GM23338 (cell line): ENCODE results near the gene SCFD2. TPM values are rescaled to one million over a fixed set of nuclear protein-coding genes. Genes with fewer than 3 reads are reported as not detected.

ENCODE experiments used
- ATAC-seq: fragments of 200-7000 bp; cut with Tn5 transposase; 3 replicates; pipeline ENCODE4 v1.9.1; 2020
- DNase-seq: peaks from one replicate; pipeline ENCODE4 v3.0.0-alpha.2; 2015; ENCODE audit warnings: low spot score
- H2AFZ ChIP-seq: fragments of 200-600 bp; sonication (generic); 2 replicates; pipeline ENCODE4 v1.8.0; 2016; ENCODE audit warnings: antibody characterized with exemption, mild to moderate bottlenecking, moderate library complexity
- H3F3A ChIP-seq: fragments of 200-600 bp; sonication (generic); replicated peaks from 2 replicates; pipeline ENCODE4 v1.8.0; 2017; ENCODE audit warnings: antibody characterized with exemption, mixed run types, low read depth
- H3K27ac ChIP-seq: fragments of 200-600 bp; sonication (generic); 2 replicates; pipeline ENCODE4 v1.6.1; 2016; ENCODE audit warnings: low read depth
- H3K27me3 ChIP-seq: fragments of 200-600 bp; sonication (generic); 2 replicates; pipeline ENCODE4 v1.8.0; 2016; ENCODE audit warnings: mild to moderate bottlenecking, mixed run types, moderate library complexity; ENCODE audit not compliant: insufficient read depth
- H3K36me3 ChIP-seq: fragments of 200-600 bp; sonication (generic); 2 replicates; pipeline ENCODE4 v1.8.0; 2016; ENCODE audit warnings: mild to moderate bottlenecking; ENCODE audit not compliant: insufficient read depth
- H3K4me1 ChIP-seq: fragments of 200-600 bp; sonication (generic); 2 replicates; pipeline ENCODE4 v1.8.0; 2016; ENCODE audit warnings: mild to moderate bottlenecking, moderate library complexity; ENCODE audit not compliant: insufficient read depth
- H3K4me2 ChIP-seq: fragments of 200-600 bp; sonication (generic); 2 replicates; pipeline ENCODE4 v1.7.1; 2017; ENCODE audit warnings: mixed run types
- H3K4me3 ChIP-seq: fragments of 200-600 bp; sonication (generic); 2 replicates; pipeline ENCODE4 v1.6.1; 2016; ENCODE audit warnings: mixed run types
- H3K79me2 ChIP-seq: fragments of 200-600 bp; sonication (generic); replicated peaks from 2 replicates; pipeline ENCODE4 v1.8.0; 2017; ENCODE audit warnings: mild to moderate bottlenecking; ENCODE audit not compliant: insufficient read depth
- H3K9me2 ChIP-seq: fragments of 200-600 bp; sonication (generic); 2 replicates; pipeline ENCODE4 v1.8.0; 2017; ENCODE audit not compliant: insufficient read depth
- H4K20me1 ChIP-seq: fragments of 200-600 bp; sonication (generic); replicated peaks from 2 replicates; pipeline ENCODE4 v1.8.0; 2017; ENCODE audit warnings: mild to moderate bottlenecking; ENCODE audit not compliant: insufficient read depth
- H3K27ac Mint-ChIP-seq: 2 replicates; pipeline ENCODE4 v1.8.0; 2020; ENCODE audit warnings: inconsistent platforms, mild to moderate bottlenecking, moderate library complexity, mixed read lengths
- H3K27me3 Mint-ChIP-seq: 3 replicates; pipeline ENCODE4 v1.8.0; 2022; ENCODE audit warnings: low read depth, mild to moderate bottlenecking, moderate library complexity, mixed read lengths, inconsistent platforms; ENCODE audit not compliant: insufficient read depth, poor library complexity
- H3K36me3 Mint-ChIP-seq: 3 replicates; pipeline ENCODE4 v1.8.0; 2021; ENCODE audit warnings: low read depth, mild to moderate bottlenecking, inconsistent platforms, moderate library complexity, mixed read lengths
- H3K4me1 Mint-ChIP-seq: 3 replicates; pipeline ENCODE4 v1.8.0; 2020; ENCODE audit warnings: mild to moderate bottlenecking, inconsistent platforms, mixed read lengths
- H3K4me3 Mint-ChIP-seq: 3 replicates; pipeline ENCODE4 v1.8.0; 2021; ENCODE audit warnings: moderate library complexity, mild to moderate bottlenecking, inconsistent platforms, mixed read lengths
- H3K9me3 Mint-ChIP-seq: 3 replicates; pipeline ENCODE4 v1.8.0; 2020; ENCODE audit warnings: moderate library complexity, mild to moderate bottlenecking, inconsistent platforms, mixed read lengths
- CREB1 ChIP-seq: fragments of 250-450 bp; sonication (Bioruptor Pico); IDR thresholded peaks from 2 replicates; pipeline ENCODE4 v1.5.0; 2020; ENCODE audit warnings: low read depth, mild to moderate bottlenecking, moderate library complexity
- EZH2 ChIP-seq: fragments of 200-600 bp; sonication (generic); IDR thresholded peaks from one replicate; pipeline ENCODE4 v1.8.0; 2017; ENCODE audit warnings: antibody characterized with exemption, mild to moderate bottlenecking, low read depth; ENCODE audit not compliant: unreplicated experiment
- EZH2phosphoT487 ChIP-seq: fragments of 200-600 bp; sonication (generic); IDR thresholded peaks from one replicate; pipeline ENCODE4 v1.8.1; 2018; ENCODE audit warnings: antibody characterized with exemption; ENCODE audit not compliant: unreplicated experiment
- JUNB ChIP-seq: IDR thresholded peaks from one replicate; pipeline ENCODE4 v1.6.1; 2016; ENCODE audit warnings: antibody characterized with exemption; ENCODE audit not compliant: unreplicated experiment
- NANOG ChIP-seq: IDR thresholded peaks from 2 replicates; pipeline ENCODE4 v1.6.1; 2016; ENCODE audit warnings: antibody characterized with exemption, borderline replicate concordance
- POLR2AphosphoS5 ChIP-seq: IDR thresholded peaks from 2 replicates; pipeline ENCODE4 v1.6.1; 2016; ENCODE audit warnings: antibody characterized with exemption, low read depth
- STAT1 ChIP-seq: IDR thresholded peaks from one replicate; pipeline ENCODE4 v1.6.1; 2016; ENCODE audit warnings: antibody characterized with exemption; ENCODE audit not compliant: unreplicated experiment
- ZNF114 ChIP-seq: fragments of 250-450 bp; sonication (Bioruptor Pico); IDR thresholded peaks from 2 replicates; pipeline ENCODE4 v1.5.0; 2020; ENCODE audit warnings: mild to moderate bottlenecking, moderate library complexity
- ZNF331 ChIP-seq: fragments of 250-450 bp; sonication (Bioruptor Pico); IDR thresholded peaks from 2 replicates; pipeline ENCODE4 v1.5.0; 2020; ENCODE audit warnings: low read depth, mild to moderate bottlenecking, moderate library complexity
- polyA plus RNA-seq: library from polyadenylated mRNA; unstranded; fragments of >200 nt; fragmentation: Nextera tagmentation; extraction: Ambion mirVana; gene quantifications from 2 replicates; pipeline ENCODE4 v1.2.1, GENCODE V29; 2016
- total RNA-seq: library from RNA; depleted of rRNA; stranded (reverse); fragments of >200 nt; shearing (Covaris generic); gene quantifications from 2 replicates; pipeline ENCODE4 v1.2.3, GENCODE V29; 2014
- TF ChIP-seq, protein P1 (sequence below), 2 experiments: fragments of 200-600 bp in 1 of 2; sonication (generic) in 1 of 2; conservative IDR thresholded peaks; 2 replicates each; pipeline versions ENCODE4 v1.5.1 to v1.6.1; 2016 to 2017; ENCODE audit warnings: antibody characterized with exemption in 2 of 2, low read depth in 2 of 2, mild to moderate bottlenecking in 2 of 2, moderate library complexity in 1 of 2
- TF ChIP-seq, protein P2 (sequence below): IDR thresholded peaks from 2 replicates; pipeline ENCODE4 v1.6.1; 2016; ENCODE audit warnings: antibody characterized with exemption
- TF ChIP-seq, protein P3 (sequence below): IDR thresholded peaks from one replicate; pipeline ENCODE4 v1.6.1; 2018; ENCODE audit warnings: antibody characterized with exemption; ENCODE audit not compliant: unreplicated experiment
- TF ChIP-seq, protein P4 (sequence below): fragments of 250-450 bp; sonication (Bioruptor Pico); IDR thresholded peaks from 2 replicates; pipeline ENCODE4 v1.5.0; 2020; ENCODE audit warnings: mild to moderate bottlenecking, moderate library complexity

SCFD2 gene
- total and polyA plus RNA-seq, 2 experiments from 2014 or later = 5.7 to 17.5 TPM

DNA sequence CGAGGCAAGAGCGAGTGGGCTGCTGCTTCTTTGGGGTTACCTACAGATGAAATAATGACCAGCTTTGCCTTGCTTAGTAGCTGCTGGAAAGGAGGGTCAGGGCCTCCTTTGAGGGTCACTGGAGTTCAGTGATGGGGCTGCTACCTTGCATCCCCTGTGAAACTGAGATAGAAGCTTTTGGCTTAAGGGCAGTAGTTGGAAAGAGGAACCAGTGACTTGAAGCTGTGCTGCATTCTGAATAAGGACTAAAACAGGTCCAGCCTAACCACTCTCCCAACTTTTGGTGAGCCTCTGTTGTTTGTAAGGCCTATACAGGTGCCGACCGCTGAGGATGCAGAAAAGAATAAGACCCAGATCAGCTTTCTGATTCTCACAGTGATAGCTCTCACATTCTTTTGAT lies 462.6 kb downstream of the SCFD2 start:
- H3K4me1 ChIP-seq = no peaks in the 10 kb centered on the region
- H3F3A ChIP-seq = no peaks in the 10 kb centered on the region
- TF ChIP-seq, protein P1, sequence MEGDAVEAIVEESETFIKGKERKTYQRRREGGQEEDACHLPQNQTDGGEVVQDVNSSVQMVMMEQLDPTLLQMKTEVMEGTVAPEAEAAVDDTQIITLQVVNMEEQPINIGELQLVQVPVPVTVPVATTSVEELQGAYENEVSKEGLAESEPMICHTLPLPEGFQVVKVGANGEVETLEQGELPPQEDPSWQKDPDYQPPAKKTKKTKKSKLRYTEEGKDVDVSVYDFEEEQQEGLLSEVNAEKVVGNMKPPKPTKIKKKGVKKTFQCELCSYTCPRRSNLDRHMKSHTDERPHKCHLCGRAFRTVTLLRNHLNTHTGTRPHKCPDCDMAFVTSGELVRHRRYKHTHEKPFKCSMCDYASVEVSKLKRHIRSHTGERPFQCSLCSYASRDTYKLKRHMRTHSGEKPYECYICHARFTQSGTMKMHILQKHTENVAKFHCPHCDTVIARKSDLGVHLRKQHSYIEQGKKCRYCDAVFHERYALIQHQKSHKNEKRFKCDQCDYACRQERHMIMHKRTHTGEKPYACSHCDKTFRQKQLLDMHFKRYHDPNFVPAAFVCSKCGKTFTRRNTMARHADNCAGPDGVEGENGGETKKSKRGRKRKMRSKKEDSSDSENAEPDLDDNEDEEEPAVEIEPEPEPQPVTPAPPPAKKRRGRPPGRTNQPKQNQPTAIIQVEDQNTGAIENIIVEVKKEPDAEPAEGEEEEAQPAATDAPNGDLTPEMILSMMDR (conservative IDR thresholded peaks at IDR 0.05; ENCODE audit: low read depth in 2 of 2) = no peak
- TF ChIP-seq STAT1 (no peak), EZH2 (no peak), ZNF114 (CRISPR knock-in tag) (no peak), JUNB (no peak), ZNF331 (CRISPR knock-in tag) (no peak), POLR2AphosphoS5 (no peak), CREB1 (CRISPR knock-in tag) (no peak), EZH2phosphoT487 (no peak), NANOG (no peak)
- TF ChIP-seq, protein P2, sequence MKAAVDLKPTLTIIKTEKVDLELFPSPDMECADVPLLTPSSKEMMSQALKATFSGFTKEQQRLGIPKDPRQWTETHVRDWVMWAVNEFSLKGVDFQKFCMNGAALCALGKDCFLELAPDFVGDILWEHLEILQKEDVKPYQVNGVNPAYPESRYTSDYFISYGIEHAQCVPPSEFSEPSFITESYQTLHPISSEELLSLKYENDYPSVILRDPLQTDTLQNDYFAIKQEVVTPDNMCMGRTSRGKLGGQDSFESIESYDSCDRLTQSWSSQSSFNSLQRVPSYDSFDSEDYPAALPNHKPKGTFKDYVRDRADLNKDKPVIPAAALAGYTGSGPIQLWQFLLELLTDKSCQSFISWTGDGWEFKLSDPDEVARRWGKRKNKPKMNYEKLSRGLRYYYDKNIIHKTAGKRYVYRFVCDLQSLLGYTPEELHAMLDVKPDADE = no peak
- TF ChIP-seq, protein P3, sequence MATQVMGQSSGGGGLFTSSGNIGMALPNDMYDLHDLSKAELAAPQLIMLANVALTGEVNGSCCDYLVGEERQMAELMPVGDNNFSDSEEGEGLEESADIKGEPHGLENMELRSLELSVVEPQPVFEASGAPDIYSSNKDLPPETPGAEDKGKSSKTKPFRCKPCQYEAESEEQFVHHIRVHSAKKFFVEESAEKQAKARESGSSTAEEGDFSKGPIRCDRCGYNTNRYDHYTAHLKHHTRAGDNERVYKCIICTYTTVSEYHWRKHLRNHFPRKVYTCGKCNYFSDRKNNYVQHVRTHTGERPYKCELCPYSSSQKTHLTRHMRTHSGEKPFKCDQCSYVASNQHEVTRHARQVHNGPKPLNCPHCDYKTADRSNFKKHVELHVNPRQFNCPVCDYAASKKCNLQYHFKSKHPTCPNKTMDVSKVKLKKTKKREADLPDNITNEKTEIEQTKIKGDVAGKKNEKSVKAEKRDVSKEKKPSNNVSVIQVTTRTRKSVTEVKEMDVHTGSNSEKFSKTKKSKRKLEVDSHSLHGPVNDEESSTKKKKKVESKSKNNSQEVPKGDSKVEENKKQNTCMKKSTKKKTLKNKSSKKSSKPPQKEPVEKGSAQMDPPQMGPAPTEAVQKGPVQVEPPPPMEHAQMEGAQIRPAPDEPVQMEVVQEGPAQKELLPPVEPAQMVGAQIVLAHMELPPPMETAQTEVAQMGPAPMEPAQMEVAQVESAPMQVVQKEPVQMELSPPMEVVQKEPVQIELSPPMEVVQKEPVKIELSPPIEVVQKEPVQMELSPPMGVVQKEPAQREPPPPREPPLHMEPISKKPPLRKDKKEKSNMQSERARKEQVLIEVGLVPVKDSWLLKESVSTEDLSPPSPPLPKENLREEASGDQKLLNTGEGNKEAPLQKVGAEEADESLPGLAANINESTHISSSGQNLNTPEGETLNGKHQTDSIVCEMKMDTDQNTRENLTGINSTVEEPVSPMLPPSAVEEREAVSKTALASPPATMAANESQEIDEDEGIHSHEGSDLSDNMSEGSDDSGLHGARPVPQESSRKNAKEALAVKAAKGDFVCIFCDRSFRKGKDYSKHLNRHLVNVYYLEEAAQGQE = no peak
- TF ChIP-seq, protein P4, sequence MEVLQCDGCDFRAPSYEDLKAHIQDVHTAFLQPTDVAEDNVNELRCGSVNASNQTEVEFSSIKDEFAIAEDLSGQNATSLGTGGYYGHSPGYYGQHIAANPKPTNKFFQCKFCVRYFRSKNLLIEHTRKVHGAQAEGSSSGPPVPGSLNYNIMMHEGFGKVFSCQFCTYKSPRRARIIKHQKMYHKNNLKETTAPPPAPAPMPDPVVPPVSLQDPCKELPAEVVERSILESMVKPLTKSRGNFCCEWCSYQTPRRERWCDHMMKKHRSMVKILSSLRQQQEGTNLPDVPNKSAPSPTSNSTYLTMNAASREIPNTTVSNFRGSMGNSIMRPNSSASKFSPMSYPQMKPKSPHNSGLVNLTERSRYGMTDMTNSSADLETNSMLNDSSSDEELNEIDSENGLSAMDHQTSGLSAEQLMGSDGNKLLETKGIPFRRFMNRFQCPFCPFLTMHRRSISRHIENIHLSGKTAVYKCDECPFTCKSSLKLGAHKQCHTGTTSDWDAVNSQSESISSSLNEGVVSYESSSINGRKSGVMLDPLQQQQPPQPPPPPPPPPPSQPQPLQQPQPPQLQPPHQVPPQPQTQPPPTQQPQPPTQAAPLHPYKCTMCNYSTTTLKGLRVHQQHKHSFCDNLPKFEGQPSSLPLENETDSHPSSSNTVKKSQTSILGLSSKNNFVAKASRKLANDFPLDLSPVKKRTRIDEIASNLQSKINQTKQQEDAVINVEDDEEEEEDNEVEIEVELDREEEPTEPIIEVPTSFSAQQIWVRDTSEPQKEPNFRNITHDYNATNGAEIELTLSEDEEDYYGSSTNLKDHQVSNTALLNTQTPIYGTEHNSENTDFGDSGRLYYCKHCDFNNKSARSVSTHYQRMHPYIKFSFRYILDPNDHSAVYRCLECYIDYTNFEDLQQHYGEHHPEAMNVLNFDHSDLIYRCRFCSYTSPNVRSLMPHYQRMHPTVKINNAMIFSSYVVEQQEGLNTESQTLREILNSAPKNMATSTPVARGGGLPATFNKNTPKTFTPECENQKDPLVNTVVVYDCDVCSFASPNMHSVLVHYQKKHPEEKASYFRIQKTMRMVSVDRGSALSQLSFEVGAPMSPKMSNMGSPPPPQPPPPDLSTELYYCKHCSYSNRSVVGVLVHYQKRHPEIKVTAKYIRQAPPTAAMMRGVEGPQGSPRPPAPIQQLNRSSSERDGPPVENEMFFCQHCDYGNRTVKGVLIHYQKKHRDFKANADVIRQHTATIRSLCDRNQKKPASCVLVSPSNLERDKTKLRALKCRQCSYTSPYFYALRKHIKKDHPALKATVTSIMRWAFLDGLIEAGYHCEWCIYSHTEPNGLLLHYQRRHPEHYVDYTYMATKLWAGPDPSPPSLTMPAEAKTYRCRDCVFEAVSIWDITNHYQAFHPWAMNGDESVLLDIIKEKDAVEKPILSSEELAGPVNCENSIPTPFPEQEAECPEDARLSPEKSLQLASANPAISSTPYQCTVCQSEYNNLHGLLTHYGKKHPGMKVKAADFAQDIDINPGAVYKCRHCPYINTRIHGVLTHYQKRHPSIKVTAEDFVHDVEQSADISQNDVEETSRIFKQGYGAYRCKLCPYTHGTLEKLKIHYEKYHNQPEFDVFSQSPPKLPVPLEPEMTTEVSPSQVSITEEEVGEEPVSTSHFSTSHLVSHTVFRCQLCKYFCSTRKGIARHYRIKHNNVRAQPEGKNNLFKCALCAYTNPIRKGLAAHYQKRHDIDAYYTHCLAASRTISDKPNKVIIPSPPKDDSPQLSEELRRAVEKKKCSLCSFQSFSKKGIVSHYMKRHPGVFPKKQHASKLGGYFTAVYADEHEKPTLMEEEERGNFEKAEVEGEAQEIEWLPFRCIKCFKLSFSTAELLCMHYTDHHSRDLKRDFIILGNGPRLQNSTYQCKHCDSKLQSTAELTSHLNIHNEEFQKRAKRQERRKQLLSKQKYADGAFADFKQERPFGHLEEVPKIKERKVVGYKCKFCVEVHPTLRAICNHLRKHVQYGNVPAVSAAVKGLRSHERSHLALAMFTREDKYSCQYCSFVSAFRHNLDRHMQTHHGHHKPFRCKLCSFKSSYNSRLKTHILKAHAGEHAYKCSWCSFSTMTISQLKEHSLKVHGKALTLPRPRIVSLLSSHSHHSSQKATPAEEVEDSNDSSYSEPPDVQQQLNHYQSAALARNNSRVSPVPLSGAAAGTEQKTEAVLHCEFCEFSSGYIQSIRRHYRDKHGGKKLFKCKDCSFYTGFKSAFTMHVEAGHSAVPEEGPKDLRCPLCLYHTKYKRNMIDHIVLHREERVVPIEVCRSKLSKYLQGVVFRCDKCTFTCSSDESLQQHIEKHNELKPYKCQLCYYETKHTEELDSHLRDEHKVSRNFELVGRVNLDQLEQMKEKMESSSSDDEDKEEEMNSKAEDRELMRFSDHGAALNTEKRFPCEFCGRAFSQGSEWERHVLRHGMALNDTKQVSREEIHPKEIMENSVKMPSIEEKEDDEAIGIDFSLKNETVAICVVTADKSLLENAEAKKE = no peak
- H2AFZ ChIP-seq = no peak overlapping the region
- no peaks in the 10 kb centered on the region for H3K27me3 ChIP-seq
- Mint-ChIP-seq H3K36me3 (peaks cover 39% of the 10 kb centered on the region), H3K27me3 (peaks cover 2% of the 10 kb centered on the region), H3K27ac (no peak overlapping the region), H3K9me3 (peaks cover 42% of the 10 kb centered on the region), H3K4me3 (no peak overlapping the region), H3K4me1 (no peaks in the 10 kb centered on the region)
- H3K4me3 ChIP-seq = no peak overlapping the region
- no peak for DNase-seq
- peaks cover 6% of the 10 kb centered on the region; the same call in 1 of the 2 replicates for H3K9me2 ChIP-seq
- H4K20me1 ChIP-seq = no peaks in the 10 kb centered on the region
- no peaks in the 10 kb centered on the region for H3K79me2 ChIP-seq
- no peak overlapping the region for H3K4me2 ChIP-seq
- H3K27ac ChIP-seq = no peak overlapping the region
- no peak for ATAC-seq
- 0 out of 2 replicates have a peak, but pooled peaks cover 11% of the 10 kb centered on the region for H3K36me3 ChIP-seq
